GM19395 (cell line): Measurements from ENCODE around the gene ORMDL3.
"Not testable (repeated sequence)": the region's sequence is repeated elsewhere in the genome, so short reads cannot be mapped to it uniquely, and the experiment has no call there.

Experiments used
- ATAC-seq: cut with Tn5 transposase; IDR thresholded peaks from one replicate; pipeline ENCODE4 v1.9.1; 2021; ENCODE audit warnings: mild to moderate bottlenecking, moderate library complexity; ENCODE audit not compliant: unreplicated experiment

The ORMDL3 gene

GRCh38 chr17:39925282-39926134 is 1.9 kb downstream of the ORMDL3 start:
- ATAC-seq, result no peak

GRCh38 chr17:39924691-39925055 is 2.7 kb downstream of the ORMDL3 start:
- no peak for ATAC-seq

- no peak for ATAC-seq
Measured at GRCh38 chr17:39923836-39924690, 3.3 kb downstream of the ORMDL3 start.

GRCh38 chr17:39923230-39923629 is 4.2 kb downstream of the ORMDL3 start:
- no peak for ATAC-seq

- no peak for ATAC-seq
Measured at GRCh38 chr17:39922006-39922405, 5.4 kb downstream of the ORMDL3 start.

GRCh38 chr17:39921323-39921722 is 6.1 kb downstream of the ORMDL3 start:
- ATAC-seq, result no peak

GRCh38 chr17:39920218-39921210 is 6.9 kb downstream of the ORMDL3 start:
- no peak for ATAC-seq

GRCh38 chr17:39919087-39919683 is 8.2 kb downstream of the ORMDL3 start:
- no peak for ATAC-seq

GRCh38 chr17:39916918-39917317 is 10.5 kb downstream of the ORMDL3 start:
- no peak for ATAC-seq

GRCh38 chr17:39915559-39915958 is 11.8 kb downstream of the ORMDL3 start:
- no peak for ATAC-seq

- no peak for ATAC-seq
Measured at GRCh38 chr17:39913989-39914388, 13.4 kb downstream of the ORMDL3 start.

- no peak for ATAC-seq
Measured at GRCh38 chr17:39908789-39909352, 18.5 kb downstream of the ORMDL3 start.

GRCh38 chr17:39904990-39905288 is 22.5 kb downstream of the ORMDL3 start:
- ATAC-seq, result no peak

- ATAC-seq, result no peak
Measured at GRCh38 chr17:39903158-39903884, 24.1 kb downstream of the ORMDL3 start.

- not testable (repeated sequence) for ATAC-seq
Measured at GRCh38 chr17:39902027-39902426, 25.4 kb downstream of the ORMDL3 start.

GRCh38 chr17:39899215-39899614 is 28.2 kb downstream of the ORMDL3 start:
- ATAC-seq, result no peak

- ATAC-seq, result no peak
Measured at GRCh38 chr17:39898088-39898487, 29.3 kb downstream of the ORMDL3 start.

- ATAC-seq, result no peak
Measured at GRCh38 chr17:39894681-39895376, 32.6 kb downstream of the ORMDL3 start.

- no peak for ATAC-seq
Measured at GRCh38 chr17:39889200-39889599, 38.2 kb downstream of the ORMDL3 start.
